IPS-NIHi11 (cell line): ENCODE results near the gene STAC2.

Source experiments
- DNase-seq: peaks from one replicate; pipeline ENCODE4 v3.0.0; 2012; ENCODE audit warnings: mixed read lengths, low spot score

Gene STAC2

GRCh38 chr17:39209317-39210092 is 16.2 kb downstream of the STAC2 start:
- peak; percentile 61 for DNase-seq

- DNase-seq = no peak
Observed at GRCh38 chr17:39208893-39209292, 16.9 kb downstream of the STAC2 start.

- no peak for DNase-seq
Observed at GRCh38 chr17:39208136-39208535, 17.6 kb downstream of the STAC2 start.

GRCh38 chr17:39205112-39205526 is 20.6 kb downstream of the STAC2 start:
- DNase-seq = no peak

GRCh38 chr17:39204245-39204644 is 21.5 kb downstream of the STAC2 start:
- no peak for DNase-seq

- no peak for DNase-seq
Observed at GRCh38 chr17:39200957-39201510, 24.7 kb downstream of the STAC2 start.

- peak; percentile 86 for DNase-seq
Observed at GRCh38 chr17:39200070-39200879, 25.5 kb downstream of the STAC2 start, which contains the start of gene RPL19. Gene RPL19, plus strand, starts transcription at chr17:39200283. Its CDS starts 62 bp downstream, at chr17:39200345.

- DNase-seq = peak; percentile 89
Observed at GRCh38 chr17:39199820-39200069, 26.0 kb downstream of the STAC2 start.

GRCh38 chr17:39198186-39198566 is 27.6 kb downstream of the STAC2 start:
- DNase-seq = no peak

- peak; percentile 94 for DNase-seq
Observed at GRCh38 chr17:39197380-39198185, 28.2 kb downstream of the STAC2 start, which contains the start of gene CACNB1. Gene CACNB1, minus strand, starts transcription at chr17:39197669. Its CDS starts 174 bp downstream, at chr17:39197495.

GRCh38 chr17:39196808-39197291 is 28.9 kb downstream of the STAC2 start:
- peak; percentile 57 for DNase-seq

GRCh38 chr17:39196241-39196807 is 29.4 kb downstream of the STAC2 start:
- no peak for DNase-seq

GRCh38 chr17:39195568-39196160 is 30.1 kb downstream of the STAC2 start:
- DNase-seq = no peak

- DNase-seq = peak; percentile 64
Observed at GRCh38 chr17:39194985-39195524, 30.7 kb downstream of the STAC2 start.

- DNase-seq = peak; percentile 84
Observed at GRCh38 chr17:39194089-39194984, 31.4 kb downstream of the STAC2 start.

GRCh38 chr17:39193346-39193745 is 32.4 kb downstream of the STAC2 start:
- DNase-seq = no peak

GRCh38 chr17:39192901-39193300 is 32.8 kb downstream of the STAC2 start:
- DNase-seq = no peak

- DNase-seq = peak; percentile 0
Observed at GRCh38 chr17:39191750-39192510, 33.8 kb downstream of the STAC2 start.
